Activated CD4-positive, alpha-beta memory T cell treated with anti-CD3 and anti-CD28 coated beads, Interleukin-2, amount 10 ng/mL, durations not matched to agents 7 days and 5 days (primary cell): ENCODE measurements around the gene CRYBB3. TPM values are rescaled to one million over a fixed set of nuclear protein-coding genes. Genes with fewer than 3 reads are reported as not detected.
"Not testable (repeated sequence)": the region's sequence is repeated elsewhere in the genome, so short reads cannot be mapped to it uniquely, and the experiment has no call there.

Experiments
- CTCF ChIA-PET: fragments of 350-600 bp; sonication (Branson Sonifier 250); formaldehyde crosslinking; loops from one replicate; lab custom pipeline; 2021; ENCODE audit warnings: antibody characterized with exemption, inconsistent platforms; lab: Charles Lee
- POLR2A ChIA-PET: fragments of 350-600 bp; sonication (Branson Sonifier 250); formaldehyde crosslinking; loops from one replicate; lab custom pipeline; 2021; ENCODE audit warnings: antibody characterized with exemption; lab: Charles Lee
- DNase-seq: peaks from one replicate; pipeline ENCODE4 v3.0.0-alpha.2; 2020
- H3K27ac Mint-ChIP-seq: one replicate; pipeline ENCODE4 v1.8.0; 2021; ENCODE audit warnings: mild to moderate bottlenecking, mixed read lengths
- H3K27me3 Mint-ChIP-seq: one replicate; pipeline ENCODE4 v1.8.0; 2021; ENCODE audit warnings: mixed read lengths
- H3K36me3 Mint-ChIP-seq: one replicate; pipeline ENCODE4 v1.8.0; 2021; ENCODE audit warnings: low read depth, mixed read lengths
- H3K4me1 Mint-ChIP-seq: one replicate; pipeline ENCODE4 v1.8.0; 2021; ENCODE audit warnings: mixed read lengths
- H3K4me3 Mint-ChIP-seq: one replicate; pipeline ENCODE4 v1.8.0; 2021; ENCODE audit warnings: mild to moderate bottlenecking, mixed read lengths
- H3K9me3 Mint-ChIP-seq: one replicate; pipeline ENCODE4 v1.8.0; 2021; ENCODE audit warnings: mixed read lengths
- total RNA-seq, 2 experiments: library from RNA; stranded (reverse); gene quantifications; one replicate each; pipeline ENCODE4 v1.2.3, GENCODE V29; 2021

The CRYBB3 gene
- total RNA-seq, 2 experiments from 2014 or later: 0.40 TPM; not detected in 1

- Mint-ChIP-seq H3K36me3 (no peaks in the 10 kb centered on the region), H3K9me3 (no peaks in the 10 kb centered on the region), H3K27ac (no peak overlapping the region), H3K27me3 (no peaks in the 10 kb centered on the region), H3K4me3 (no peak overlapping the region), H3K4me1 (no peaks in the 10 kb centered on the region)
- POLR2A ChIA-PET: interaction anchor here (1.1 kb wide), 1 partner anchor 9 kb away, joined by 3 read pairs; no protein-coding TSS in a partner anchor
- CTCF ChIA-PET: interaction anchor here (0.9 to 1.0 kb wide), 2 partner anchors 228 to 320 kb away, joined by 3 read pairs; no protein-coding TSS in a partner anchor
- DNase-seq: no peak
Measured at GRCh38 chr22:25167082-25167481, 32.6 kb upstream of the CRYBB3 start.

- Mint-ChIP-seq H3K4me1 (no peaks in the 10 kb centered on the region), H3K36me3 (peaks cover 3% of the 10 kb centered on the region), H3K27ac (no peak overlapping the region), H3K27me3 (no peaks in the 10 kb centered on the region), H3K4me3 (no peak overlapping the region), H3K9me3 (no peaks in the 10 kb centered on the region)
- ChIA-PET CTCF (interaction anchor here (0.5 kb wide), 1 partner anchor 209 kb away, joined by 3 read pairs; no protein-coding TSS in a partner anchor), POLR2A (no interaction called here)
- DNase-seq: no peak
Measured at GRCh38 chr22:25167834-25168601, 31.6 kb upstream of the CRYBB3 start.

- H3K9me3 Mint-ChIP-seq: no peaks in the 10 kb centered on the region
- H3K27me3 Mint-ChIP-seq: no peaks in the 10 kb centered on the region
- no peaks in the 10 kb centered on the region for H3K4me1 Mint-ChIP-seq
- POLR2A ChIA-PET: no interaction called here
- CTCF ChIA-PET: interaction anchor here (0.7 kb wide), 1 partner anchor 33 kb away, joined by 3 read pairs; no protein-coding TSS in a partner anchor
- H3K27ac Mint-ChIP-seq: no peak overlapping the region
- no peak for DNase-seq
- H3K4me3 Mint-ChIP-seq: no peak overlapping the region
- H3K36me3 Mint-ChIP-seq: peaks cover 5% of the 10 kb centered on the region
Measured at GRCh38 chr22:25169278-25170031, 30.2 kb upstream of the CRYBB3 start.

GRCh38 chr22:25170426-25170980 is 29.2 kb upstream of the CRYBB3 start:
- Mint-ChIP-seq H3K4me1 (no peaks in the 10 kb centered on the region), H3K4me3 (no peak overlapping the region), H3K27me3 (no peaks in the 10 kb centered on the region), H3K36me3 (peaks cover 13% of the 10 kb centered on the region), H3K9me3 (no peaks in the 10 kb centered on the region), H3K27ac (no peak overlapping the region)
- ChIA-PET POLR2A (no interaction called here), CTCF (no interaction called here)
- DNase-seq: no peak

GRCh38 chr22:25172153-25172552 is 27.5 kb upstream of the CRYBB3 start:
- Mint-ChIP-seq H3K4me3 (no peak overlapping the region), H3K27me3 (no peaks in the 10 kb centered on the region), H3K4me1 (no peaks in the 10 kb centered on the region), H3K36me3 (peaks cover 23% of the 10 kb centered on the region), H3K27ac (no peak overlapping the region), H3K9me3 (no peaks in the 10 kb centered on the region)
- peak; percentile 25 for DNase-seq
- CTCF ChIA-PET: interaction anchor here (0.9 kb wide), 1 partner anchor 91 kb away, joined by 3 read pairs; no protein-coding TSS in a partner anchor
- POLR2A ChIA-PET: no interaction called here

- Mint-ChIP-seq H3K4me1 (no peaks in the 10 kb centered on the region), H3K27me3 (no peaks in the 10 kb centered on the region), H3K9me3 (peaks cover 1% of the 10 kb centered on the region), H3K4me3 (no peak overlapping the region), H3K36me3 (peaks cover 36% of the 10 kb centered on the region), H3K27ac (no peak overlapping the region)
- no peak for DNase-seq
- ChIA-PET CTCF (no interaction called here), POLR2A (no interaction called here)
Measured at GRCh38 chr22:25174156-25174887, 25.3 kb upstream of the CRYBB3 start.

GRCh38 chr22:25174888-25175411 is 24.7 kb upstream of the CRYBB3 start:
- no peaks in the 10 kb centered on the region for H3K27me3 Mint-ChIP-seq
- ChIA-PET POLR2A (no interaction called here), CTCF (no interaction called here)
- H3K36me3 Mint-ChIP-seq: peaks cover 42% of the 10 kb centered on the region
- no peak for DNase-seq
- no peak overlapping the region for H3K27ac Mint-ChIP-seq
- no peaks in the 10 kb centered on the region for H3K4me1 Mint-ChIP-seq
- no peak overlapping the region for H3K4me3 Mint-ChIP-seq
- peaks cover 6% of the 10 kb centered on the region for H3K9me3 Mint-ChIP-seq

GRCh38 chr22:25176175-25176574 is 23.5 kb upstream of the CRYBB3 start:
- Mint-ChIP-seq H3K27ac (no peak overlapping the region), H3K36me3 (peaks cover 44% of the 10 kb centered on the region), H3K4me3 (no peak overlapping the region), H3K9me3 (peaks cover 7% of the 10 kb centered on the region), H3K4me1 (no peaks in the 10 kb centered on the region), H3K27me3 (no peaks in the 10 kb centered on the region)
- ChIA-PET CTCF (interaction anchor here (0.7 to 1.7 kb wide), 2 partner anchors 26 to 95 kb away, joined by 3 to 5 read pairs; no protein-coding TSS in a partner anchor), POLR2A (interaction anchor here (1.1 kb wide), 1 partner anchor 9 kb away, joined by 3 read pairs; no protein-coding TSS in a partner anchor)
- no peak for DNase-seq

- CTCF ChIA-PET: interaction anchor here (0.7 to 1.7 kb wide), 2 partner anchors 26 to 96 kb away, joined by 3 to 5 read pairs; no protein-coding TSS in a partner anchor
- DNase-seq: no peak
- Mint-ChIP-seq H3K9me3 (peaks cover 7% of the 10 kb centered on the region), H3K4me3 (no peak overlapping the region), H3K36me3 (peaks cover 48% of the 10 kb centered on the region), H3K27ac (no peak overlapping the region), H3K4me1 (no peaks in the 10 kb centered on the region), H3K27me3 (no peaks in the 10 kb centered on the region)
- POLR2A ChIA-PET: interaction anchor here (1.1 kb wide), 1 partner anchor 10 kb away, joined by 3 read pairs; no protein-coding TSS in a partner anchor
Measured at GRCh38 chr22:25176799-25177198, 22.9 kb upstream of the CRYBB3 start.

GRCh38 chr22:25177226-25177625 is 22.4 kb upstream of the CRYBB3 start:
- DNase-seq: no peak
- Mint-ChIP-seq H3K36me3 (peaks cover 49% of the 10 kb centered on the region), H3K4me1 (no peaks in the 10 kb centered on the region), H3K27me3 (no peaks in the 10 kb centered on the region), H3K4me3 (no peak overlapping the region), H3K9me3 (peaks cover 7% of the 10 kb centered on the region), H3K27ac (no peak overlapping the region)
- ChIA-PET POLR2A (no interaction called here), CTCF (interaction anchor here (1.7 kb wide), 1 partner anchor 25 kb away, joined by 5 read pairs; no protein-coding TSS in a partner anchor)

GRCh38 chr22:25177895-25178294 is 21.8 kb upstream of the CRYBB3 start:
- no peak overlapping the region for H3K27ac Mint-ChIP-seq
- POLR2A ChIA-PET: no interaction called here
- no peaks in the 10 kb centered on the region for H3K4me1 Mint-ChIP-seq
- DNase-seq: no peak
- H3K27me3 Mint-ChIP-seq: no peaks in the 10 kb centered on the region
- no peak overlapping the region for H3K4me3 Mint-ChIP-seq
- H3K36me3 Mint-ChIP-seq: peaks cover 50% of the 10 kb centered on the region
- CTCF ChIA-PET: no interaction called here
- peaks cover 7% of the 10 kb centered on the region for H3K9me3 Mint-ChIP-seq

GRCh38 chr22:25178348-25178747 is 21.3 kb upstream of the CRYBB3 start:
- Mint-ChIP-seq H3K36me3 (peaks cover 50% of the 10 kb centered on the region), H3K4me3 (peak overlapping the region; percentile 56), H3K27ac (peak overlapping the region; percentile 71)
- H3K4me1 Mint-ChIP-seq, H3K27me3 Mint-ChIP-seq, POLR2A ChIA-PET, CTCF ChIA-PET, H3K9me3 Mint-ChIP-seq, DNase-seq: not testable (repeated sequence)
